Urinary bladder (tissue), 4 donors: ENCODE measurements around the gene MAP7D1. TPM values are rescaled to one million over a fixed set of nuclear protein-coding genes. Genes with fewer than 3 reads are reported as not detected.
"Not testable (repeated sequence)": the region's sequence is repeated elsewhere in the genome, so short reads cannot be mapped to it uniquely, and the experiment has no call there.

Source experiments
- DNase-seq: peaks from one replicate; pipeline ENCODE4 v3.0.0-alpha.2; 2015; ENCODE audit errors: extremely low spot score
- H3K27ac ChIP-seq: one replicate; pipeline ENCODE4 v1.5.1; 2013; ENCODE audit warnings: low read depth, mild to moderate bottlenecking, moderate library complexity
- H3K36me3 ChIP-seq: one replicate; pipeline ENCODE4 v1.6.1; 2013; ENCODE audit warnings: mild to moderate bottlenecking, moderate library complexity; ENCODE audit not compliant: insufficient read depth
- H3K4me1 ChIP-seq: one replicate; pipeline ENCODE4 v1.6.1; 2013; ENCODE audit warnings: mild to moderate bottlenecking, moderate library complexity; ENCODE audit not compliant: insufficient read depth
- H3K4me3 ChIP-seq: one replicate; pipeline ENCODE4 v1.5.1; 2013; ENCODE audit warnings: low read depth, low read length
- WGBS: extraction: QIAGEN DNeasy Blood & Tissue Kit; methylation state at CpG from one replicate; pipeline ENCODE4 v1.1.7; 2013; 5-methylcytosine and 5-hydroxymethylcytosine counted together
- polyA plus RNA-seq: library from polyadenylated mRNA; stranded (reverse); fragments of 200-250 nt; gene quantifications from one replicate; pipeline ENCODE4 v1.2.3, GENCODE V29; 2013
- total RNA-seq: library from RNA; depleted of rRNA; stranded (reverse); fragments of >200 nt; gene quantifications from one replicate; pipeline ENCODE4 v1.2.3, GENCODE V29; 2014
- donor health status: healthy with polysubstance abuse.
- donor health status: healthy.

Gene MAP7D1
- total and polyA plus RNA-seq, 2 donors, result 31.7 to 144 TPM

GRCh38 chr1:36199934-36200741 is 44.2 kb downstream of the MAP7D1 start:
- no peak overlapping the region for H3K27ac ChIP-seq
- no peak overlapping the region for H3K4me3 ChIP-seq
- DNase-seq, result no peak
- H3K36me3 ChIP-seq, result no peaks in the 10 kb centered on the region
- WGBS, result 53% methylated on average over 13 of the region's 13 CpGs
- no peaks in the 10 kb centered on the region for H3K4me1 ChIP-seq

DNA sequence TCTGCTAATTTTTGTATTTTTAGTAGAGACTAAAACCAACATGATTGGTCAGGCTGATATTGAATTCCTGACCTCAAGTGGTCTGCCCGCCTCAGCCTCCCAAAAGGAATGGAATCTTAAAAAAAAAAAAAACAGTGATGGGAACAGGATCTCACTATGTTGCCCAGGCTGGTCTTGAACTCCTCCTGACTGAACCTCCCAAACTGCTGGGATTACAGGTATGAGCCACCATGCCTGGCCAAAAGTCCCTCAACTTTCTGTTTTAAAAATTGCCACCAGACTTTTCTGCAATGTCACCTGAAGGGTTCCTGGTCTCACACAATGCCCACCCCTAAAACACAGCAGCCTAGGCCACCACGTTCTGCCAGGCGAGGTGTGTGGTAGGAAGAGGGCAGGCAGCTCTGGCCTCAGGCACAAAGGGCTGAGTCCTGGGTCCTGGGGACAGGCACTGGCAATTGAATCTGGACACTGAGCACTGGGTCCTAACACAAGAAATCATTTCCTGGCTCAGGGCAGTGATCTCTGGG is 47.1 kb downstream of the MAP7D1 start:
- H3K4me1 ChIP-seq, result no peaks in the 10 kb centered on the region
- H3K36me3 ChIP-seq, result no peaks in the 10 kb centered on the region
- H3K27ac ChIP-seq, result no peak overlapping the region
- 95% methylated on average over 3 of the region's 3 CpGs for WGBS
- no peak for DNase-seq
- H3K4me3 ChIP-seq, result no peak overlapping the region

DNA sequence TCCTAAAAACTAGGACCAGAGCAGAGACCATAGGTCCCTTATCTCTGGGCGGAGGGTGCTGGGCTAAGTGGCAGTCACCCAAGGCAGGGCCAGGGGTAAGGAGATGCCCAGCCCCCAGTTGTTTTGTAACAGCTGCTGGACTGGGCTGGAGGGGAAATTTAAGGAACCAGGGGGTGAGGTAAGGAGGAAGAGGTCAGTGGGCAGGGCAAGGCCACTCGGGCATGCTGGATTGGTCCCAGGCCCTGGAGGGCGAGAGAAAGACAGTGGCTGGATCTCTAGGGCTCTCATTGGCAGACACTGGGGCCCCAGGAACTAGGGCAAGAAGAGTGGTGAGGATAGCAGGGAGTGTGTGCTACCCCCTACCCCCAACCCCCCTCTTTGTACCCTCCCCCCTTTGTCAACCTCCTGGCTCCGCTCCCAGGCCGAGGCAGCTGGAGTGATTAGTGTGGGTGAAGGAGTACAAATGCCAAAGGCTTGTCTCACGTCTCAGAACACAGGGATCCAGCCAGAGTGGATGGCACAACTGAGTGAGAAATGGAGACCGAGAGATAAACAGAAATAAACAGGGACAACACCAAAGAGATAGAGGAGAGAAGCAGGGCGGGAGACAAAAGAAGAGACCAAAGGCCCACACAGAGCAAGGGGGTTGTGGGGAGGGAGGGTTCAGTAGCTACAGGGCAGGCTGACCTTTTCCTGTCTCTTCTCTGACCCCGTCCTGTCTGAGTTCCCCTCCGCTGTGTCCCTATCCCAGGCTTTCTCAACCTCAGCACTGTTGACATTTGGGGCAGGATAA is 47.8 kb downstream of the MAP7D1 start:
- WGBS, result 45% methylated on average over 10 of the region's 10 CpGs

DNA sequence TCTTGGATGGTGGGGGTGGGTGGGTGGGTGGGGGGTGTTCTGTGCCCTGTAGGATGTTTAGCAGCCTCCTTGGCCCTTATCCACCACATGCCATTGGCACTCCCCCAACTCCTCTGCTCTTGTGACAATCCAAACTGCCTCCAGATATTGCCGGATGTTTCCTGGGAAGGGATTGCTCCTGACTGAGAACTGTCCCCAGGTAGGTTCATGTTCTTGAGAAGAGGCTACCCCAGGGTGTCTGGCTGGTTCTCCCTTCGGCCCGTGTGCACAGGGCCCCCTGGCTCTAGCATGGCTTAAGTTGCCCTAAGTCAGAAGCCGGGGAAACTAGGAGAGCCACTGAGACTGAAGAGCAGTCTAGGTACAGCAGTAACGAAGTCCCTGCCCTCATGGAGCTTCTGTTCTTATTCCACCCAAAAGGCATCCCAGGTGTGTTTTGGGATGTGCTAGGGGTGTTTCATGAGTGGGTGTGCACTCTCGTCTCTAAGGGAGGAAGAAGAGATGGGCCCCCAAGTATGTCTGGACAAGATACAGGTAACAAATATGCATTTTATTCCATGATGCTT is 48.5 kb downstream of the MAP7D1 start:
- no peaks in the 10 kb centered on the region for H3K36me3 ChIP-seq
- DNase-seq, result no peak
- H3K4me3 ChIP-seq, result no peak overlapping the region
- H3K4me1 ChIP-seq, result no peaks in the 10 kb centered on the region
- H3K27ac ChIP-seq, result peak overlapping the region; percentile 27
- 70% methylated on average over 6 of the region's 6 CpGs for WGBS

More for the DNA sequence above, 47.8 kb downstream of the MAP7D1 start:
- no peaks in the 10 kb centered on the region for H3K36me3 ChIP-seq
- H3K4me1 ChIP-seq, result no peaks in the 10 kb centered on the region
- no peak overlapping the region for H3K27ac ChIP-seq
- no peak overlapping the region for H3K4me3 ChIP-seq
- no peak for DNase-seq

DNA sequence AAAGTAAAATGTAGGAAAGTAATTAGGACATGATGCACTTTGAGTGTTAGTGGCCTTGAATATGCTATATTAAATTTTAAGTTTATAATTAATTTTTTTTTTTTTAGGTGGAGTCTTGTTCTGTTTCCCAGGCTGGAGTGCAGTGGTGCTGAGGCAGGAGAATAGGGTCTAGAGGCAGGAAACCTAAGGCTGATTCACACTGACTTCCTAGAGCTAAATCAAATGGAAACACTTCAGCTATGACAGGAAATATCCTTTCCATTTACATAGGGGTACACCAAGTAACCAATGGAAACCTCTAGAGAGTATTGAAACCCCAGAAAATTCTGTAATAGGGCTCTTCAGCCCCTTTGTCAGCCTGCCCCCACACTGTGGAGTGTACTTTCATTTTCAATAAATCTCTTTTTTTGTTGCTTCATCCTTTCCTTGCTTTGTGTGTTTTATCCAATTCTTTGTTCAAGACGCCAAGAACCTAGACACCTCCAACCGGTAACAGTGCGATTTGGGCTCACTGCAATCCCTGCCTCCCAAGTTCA is 50.4 kb downstream of the MAP7D1 start:
- WGBS, result 86% methylated on average over 3 of the region's 3 CpGs
- Histone ChIP-seq H3K27ac (no peak overlapping the region), H3K36me3 (no peaks in the 10 kb centered on the region), H3K4me3 (no peak overlapping the region), H3K4me1 (no peaks in the 10 kb centered on the region)
- DNase-seq, result no peak

- H3K4me3 ChIP-seq, result no peak overlapping the region
- WGBS, result 36% methylated on average over 6 of the region's 6 CpGs
Measured at GRCh38 chr1:36207339-36207738, 51.4 kb downstream of the MAP7D1 start.

DNA sequence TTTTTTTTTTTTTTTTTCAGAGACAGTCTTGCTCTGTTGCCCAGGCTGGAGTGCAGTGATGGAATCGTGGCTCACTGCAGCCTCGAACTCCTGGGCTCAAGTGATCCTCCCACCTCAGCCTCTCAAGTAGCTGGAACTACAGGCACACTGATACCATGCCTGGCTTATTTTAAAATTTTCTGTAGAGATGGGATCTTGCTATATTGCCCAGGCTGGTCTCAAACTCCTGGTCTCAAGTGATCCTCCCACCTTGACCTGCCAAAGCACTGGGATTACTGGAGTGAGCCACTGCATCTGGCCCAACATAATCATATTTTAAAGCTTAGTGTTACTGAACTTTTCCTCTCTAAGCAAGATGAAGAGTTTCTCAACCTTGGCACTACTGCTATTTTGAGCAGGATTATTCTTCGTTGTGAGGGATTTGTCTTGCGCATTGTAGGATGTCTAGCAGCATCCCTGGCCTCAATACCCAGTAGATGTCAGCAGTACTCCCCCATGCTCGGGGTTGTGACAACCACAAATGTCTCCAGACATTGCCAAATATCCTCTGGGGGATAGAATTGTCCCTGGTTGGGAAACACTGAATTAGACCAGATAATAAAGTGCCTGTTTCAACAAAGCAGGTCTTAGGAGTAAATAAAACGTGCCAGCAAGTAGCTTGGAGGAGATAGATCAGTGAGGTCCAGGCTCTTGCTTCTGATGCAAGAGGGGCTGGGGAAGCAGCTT is 53.2 kb downstream of the MAP7D1 start:
- no peak overlapping the region for H3K27ac ChIP-seq
- 70% methylated on average over 6 of the region's 6 CpGs for WGBS
- no peak for DNase-seq
- H3K4me3 ChIP-seq, result no peak overlapping the region
- no peaks in the 10 kb centered on the region for H3K36me3 ChIP-seq
- no peaks in the 10 kb centered on the region for H3K4me1 ChIP-seq

More at GRCh38 chr1:36207339-36207738, 51.4 kb downstream of the MAP7D1 start:
- Histone ChIP-seq H3K27ac (no peak overlapping the region), H3K4me1 (no peaks in the 10 kb centered on the region), H3K36me3 (no peaks in the 10 kb centered on the region)
- DNase-seq, result no peak

- no peak overlapping the region for H3K4me3 ChIP-seq
- H3K27ac ChIP-seq, result no peak overlapping the region
- no peak for DNase-seq
- 95% methylated on average over 3 of the region's 3 CpGs for WGBS
- H3K36me3 ChIP-seq, result no peaks in the 10 kb centered on the region
- H3K4me1 ChIP-seq, result no peaks in the 10 kb centered on the region
Measured at GRCh38 chr1:36211307-36211706, 55.3 kb downstream of the MAP7D1 start.

GRCh38 chr1:36211841-36212240 is 55.9 kb downstream of the MAP7D1 start:
- Histone ChIP-seq H3K27ac (no peak overlapping the region), H3K36me3 (no peaks in the 10 kb centered on the region), H3K4me3 (no peak overlapping the region), H3K4me1 (no peaks in the 10 kb centered on the region)
- DNase-seq, result no peak
- WGBS, result 79% methylated on average over 2 of the region's 2 CpGs

DNA sequence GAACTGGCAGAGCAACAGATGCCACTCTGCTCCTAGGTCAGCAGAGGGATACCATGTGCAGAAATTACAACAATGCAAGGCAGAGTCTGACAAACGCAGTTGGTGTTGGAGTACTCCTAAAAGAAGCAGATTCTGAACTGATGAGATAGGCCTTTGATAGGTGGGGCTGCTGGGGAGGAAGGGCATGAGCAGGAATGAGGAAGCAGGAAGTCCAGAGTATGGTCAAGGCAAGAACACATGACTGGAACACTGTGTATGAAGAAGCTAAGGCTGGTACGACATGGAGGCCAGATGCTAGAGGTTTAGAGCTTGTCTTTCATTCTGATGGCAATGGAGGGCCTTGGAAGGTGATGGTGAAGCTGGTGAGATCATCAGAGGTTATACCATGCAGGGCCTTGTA is 56.8 kb downstream of the MAP7D1 start:
- Histone ChIP-seq H3K27ac (no peak overlapping the region), H3K4me3 (no peak overlapping the region), H3K36me3 (no peaks in the 10 kb centered on the region), H3K4me1 (no peaks in the 10 kb centered on the region)
- no peak for DNase-seq
- 71% methylated on average over 2 of the region's 2 CpGs for WGBS

GRCh38 chr1:36217670-36218069 is 61.7 kb downstream of the MAP7D1 start:
- no peak for DNase-seq
- no peak overlapping the region for H3K4me3 ChIP-seq
- WGBS, result 55% methylated on average over 2 of the region's 2 CpGs

GRCh38 chr1:36221901-36222300 is 65.9 kb downstream of the MAP7D1 start:
- not testable (repeated sequence) for H3K36me3 ChIP-seq, H3K4me1 ChIP-seq, H3K4me3 ChIP-seq, H3K27ac ChIP-seq, DNase-seq
- WGBS, result 97% methylated on average over 7 of the region's 7 CpGs

More at GRCh38 chr1:36217670-36218069, 61.7 kb downstream of the MAP7D1 start:
- Histone ChIP-seq H3K27ac (no peak overlapping the region), H3K36me3 (no peaks in the 10 kb centered on the region), H3K4me1 (no peaks in the 10 kb centered on the region)
